ENCODE data around the gene CANT1.
A peak's percentile ranks its signal among the peaks of the same experiment; 100 is the strongest.

The CANT1 gene

GRCh38 chr17:79008666-79009387, 737 bp downstream of the CANT1 start:
- Mint-ChIP-seq H3K27me3 (ENCODE audit: low read depth, poor library complexity) (peaks cover 16% of the 10 kb centered on the region), H3K4me1 (peaks cover 50% of the 10 kb centered on the region), H3K27ac (peak overlapping the region; percentile 81), H3K9me3 (peaks cover 31% of the 10 kb centered on the region), H3K4me3 (peak overlapping the region; percentile 97), H3K36me3 (ENCODE audit: low read depth) (peaks cover 5% of the 10 kb centered on the region)
- TF ChIP-seq, protein P1, sequence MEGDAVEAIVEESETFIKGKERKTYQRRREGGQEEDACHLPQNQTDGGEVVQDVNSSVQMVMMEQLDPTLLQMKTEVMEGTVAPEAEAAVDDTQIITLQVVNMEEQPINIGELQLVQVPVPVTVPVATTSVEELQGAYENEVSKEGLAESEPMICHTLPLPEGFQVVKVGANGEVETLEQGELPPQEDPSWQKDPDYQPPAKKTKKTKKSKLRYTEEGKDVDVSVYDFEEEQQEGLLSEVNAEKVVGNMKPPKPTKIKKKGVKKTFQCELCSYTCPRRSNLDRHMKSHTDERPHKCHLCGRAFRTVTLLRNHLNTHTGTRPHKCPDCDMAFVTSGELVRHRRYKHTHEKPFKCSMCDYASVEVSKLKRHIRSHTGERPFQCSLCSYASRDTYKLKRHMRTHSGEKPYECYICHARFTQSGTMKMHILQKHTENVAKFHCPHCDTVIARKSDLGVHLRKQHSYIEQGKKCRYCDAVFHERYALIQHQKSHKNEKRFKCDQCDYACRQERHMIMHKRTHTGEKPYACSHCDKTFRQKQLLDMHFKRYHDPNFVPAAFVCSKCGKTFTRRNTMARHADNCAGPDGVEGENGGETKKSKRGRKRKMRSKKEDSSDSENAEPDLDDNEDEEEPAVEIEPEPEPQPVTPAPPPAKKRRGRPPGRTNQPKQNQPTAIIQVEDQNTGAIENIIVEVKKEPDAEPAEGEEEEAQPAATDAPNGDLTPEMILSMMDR (IDR thresholded peaks at IDR 0.05): no peak
- DNase-seq: no peak

DNA sequence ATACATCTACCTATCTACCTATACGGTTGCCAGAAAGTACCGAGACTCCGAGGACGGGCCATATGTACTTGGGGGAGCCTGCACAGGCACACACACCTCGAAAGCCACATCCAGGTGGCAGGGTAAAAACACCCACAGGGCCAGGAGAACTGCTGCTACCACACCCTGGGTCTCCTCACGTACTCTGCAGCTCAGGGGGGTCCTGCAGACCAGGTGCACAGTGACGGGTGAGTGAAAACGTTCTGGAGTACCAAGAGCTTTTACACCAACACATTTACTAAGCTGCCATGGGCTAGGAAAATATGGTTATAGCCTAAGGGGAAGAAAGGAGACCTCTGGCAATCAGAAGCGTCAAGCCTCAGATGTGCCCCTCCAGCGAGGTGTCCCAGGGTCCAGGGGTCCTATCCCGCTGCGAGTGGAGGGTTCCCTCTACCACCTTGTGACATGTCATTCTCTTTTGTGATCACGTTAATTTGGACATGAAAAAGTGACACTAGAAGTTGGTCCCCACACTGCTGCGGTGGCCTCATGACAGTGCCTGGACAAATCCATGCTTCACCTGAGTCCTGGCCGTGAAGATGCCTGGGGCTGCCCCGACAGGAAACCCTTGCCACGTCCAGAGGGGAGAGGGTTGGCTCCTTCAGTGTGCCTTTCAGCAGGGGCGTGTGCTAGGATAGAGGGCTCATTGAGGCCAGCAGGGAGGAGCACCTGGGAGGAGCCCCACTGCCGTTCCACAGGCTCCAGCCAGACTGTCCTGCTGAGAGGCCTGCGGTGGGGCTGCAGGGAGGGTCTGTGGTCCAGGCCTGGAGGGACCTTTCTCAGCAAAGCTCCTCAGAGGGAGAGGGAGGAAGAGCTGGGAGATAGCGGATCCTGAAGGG, 1.8 kb downstream of the CANT1 start:
- no peak for DNase-seq
- TF ChIP-seq, protein P1 (IDR thresholded peaks at IDR 0.05): no peak
- peaks cover 54% of the 10 kb centered on the region for H3K4me1 Mint-ChIP-seq
- peaks cover 5% of the 10 kb centered on the region for H3K36me3 Mint-ChIP-seq (ENCODE audit: low read depth)
- peaks cover 14% of the 10 kb centered on the region for H3K27me3 Mint-ChIP-seq (ENCODE audit: low read depth, poor library complexity)
- peaks cover 20% of the 10 kb centered on the region for H3K9me3 Mint-ChIP-seq
- no peak overlapping the region for H3K27ac Mint-ChIP-seq
- H3K4me3 Mint-ChIP-seq: peak overlapping the region; percentile 97

GRCh38 chr17:79006794-79007503, 2.6 kb downstream of the CANT1 start:
- Mint-ChIP-seq H3K36me3 (ENCODE audit: low read depth) (peaks cover 5% of the 10 kb centered on the region), H3K27me3 (ENCODE audit: low read depth, poor library complexity) (peaks cover 7% of the 10 kb centered on the region), H3K9me3 (peaks cover 12% of the 10 kb centered on the region), H3K27ac (no peak overlapping the region), H3K4me3 (peak overlapping the region; percentile 39), H3K4me1 (peaks cover 62% of the 10 kb centered on the region)
- TF ChIP-seq, protein P1 (IDR thresholded peaks at IDR 0.05): no peak
- DNase-seq: no peak

DNA sequence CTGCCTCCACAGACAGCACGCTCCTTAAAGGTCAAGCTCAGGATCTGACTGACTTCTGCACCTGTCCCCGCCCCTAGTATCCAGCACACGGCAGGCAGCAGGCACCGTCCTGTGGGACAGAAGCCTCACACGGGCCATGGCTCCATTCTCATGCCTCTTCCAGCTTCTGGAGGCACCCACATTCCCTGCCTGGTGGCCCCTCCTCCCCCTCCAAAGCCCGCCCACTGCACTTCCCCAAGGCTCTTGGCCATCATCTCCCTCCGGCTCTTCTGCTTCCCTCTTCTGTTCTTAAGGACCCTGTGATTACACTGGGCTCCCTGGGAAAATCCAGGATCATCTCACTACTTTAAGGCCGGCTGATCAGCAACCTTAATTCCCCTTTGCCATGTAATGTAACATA, 3.5 kb downstream of the CANT1 start:
- Mint-ChIP-seq H3K4me1 (peaks cover 63% of the 10 kb centered on the region), H3K27ac (peak overlapping the region; percentile 16), H3K9me3 (peaks cover 4% of the 10 kb centered on the region), H3K4me3 (no peak overlapping the region), H3K27me3 (ENCODE audit: low read depth, poor library complexity) (peaks cover 1% of the 10 kb centered on the region), H3K36me3 (ENCODE audit: low read depth) (peaks cover 5% of the 10 kb centered on the region)
- no peak for DNase-seq
- TF ChIP-seq, protein P1 (IDR thresholded peaks at IDR 0.05): no peak

DNA sequence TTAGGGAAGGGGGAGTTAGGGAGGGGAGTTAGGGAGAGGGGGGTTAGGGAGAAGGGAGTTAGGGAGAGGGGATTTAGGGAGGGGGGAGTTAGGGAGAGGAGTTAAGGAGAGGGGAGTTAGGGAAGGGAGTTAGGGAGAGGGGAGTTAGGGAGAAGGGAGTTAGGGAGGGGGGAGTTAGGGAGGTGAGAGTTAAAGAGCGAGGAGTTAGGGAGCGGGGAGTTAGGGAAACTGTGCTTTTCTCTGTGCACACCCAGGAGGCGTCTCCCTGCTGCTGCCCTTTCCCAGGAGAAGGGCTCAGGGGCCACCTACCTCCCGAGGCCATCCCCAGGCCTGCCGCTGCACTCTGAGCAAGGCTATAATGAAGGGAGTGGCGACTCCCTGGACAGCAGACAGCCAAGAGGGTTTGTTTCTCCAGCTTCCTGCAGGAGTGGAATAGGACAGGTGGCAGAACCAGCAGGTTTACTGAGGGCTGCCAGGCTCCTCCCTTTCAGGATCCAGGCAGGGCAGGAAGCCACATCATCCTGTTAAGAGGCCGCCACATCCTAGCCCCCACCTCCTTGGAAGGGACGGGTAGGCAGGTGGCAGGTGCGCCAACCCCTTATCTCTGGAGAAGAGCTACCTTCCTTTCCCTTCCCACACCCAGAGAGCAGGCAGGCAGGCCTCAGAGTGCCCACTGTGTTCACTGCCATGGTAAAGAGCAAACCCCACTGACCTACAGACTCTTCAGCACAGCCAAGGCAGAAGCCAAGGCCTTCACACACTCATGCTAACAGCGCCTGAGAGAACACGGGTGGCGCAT, 4.3 kb downstream of the CANT1 start:
- Mint-ChIP-seq H3K4me3 (no peak overlapping the region), H3K36me3 (ENCODE audit: low read depth) (peaks cover 9% of the 10 kb centered on the region), H3K27ac (no peak overlapping the region), H3K4me1 (peaks cover 56% of the 10 kb centered on the region), H3K27me3 (ENCODE audit: low read depth, poor library complexity) (no peaks in the 10 kb centered on the region), H3K9me3 (no peaks in the 10 kb centered on the region)
- no peak for DNase-seq
- TF ChIP-seq, protein P1 (IDR thresholded peaks at IDR 0.05): no peak

Data from nephron progenitor cell (in vitro differentiated cells).